Right atrium auricular region (tissue), 2 donors: ENCODE measurements around the gene SLC8B1. TPM values are rescaled to one million over a fixed set of nuclear protein-coding genes. Genes with fewer than 3 reads are reported as not detected.
A peak's percentile ranks its signal among the peaks of the same experiment; 100 is the strongest.

Experiments
- DNase-seq: peaks from one replicate; pipeline ENCODE4 v3.0.0-alpha.2; 2019; ENCODE audit warnings: low spot score
- H3K27ac ChIP-seq, 2 donors: fragments of 200-600 bp; sonication (generic); 1 replicate in 1 of 2; 2 replicates in 1 of 2; pipeline ENCODE4 v1.5.1; 2016 to 2019
- H3K27me3 ChIP-seq, 2 donors: fragments of 200-600 bp; sonication (generic); one replicate each; pipeline versions ENCODE4 v1.5.1 to v1.6.0; 2017 to 2019
- H3K36me3 ChIP-seq: fragments of 200-600 bp; sonication (generic); one replicate; pipeline ENCODE4 v1.5.1; 2016
- H3K4me1 ChIP-seq, 2 donors: fragments of 200-600 bp; sonication (generic); one replicate each; pipeline versions ENCODE4 v1.5.1 to v1.6.0; 2017 to 2019
- H3K4me3 ChIP-seq, 2 donors: fragments of 200-600 bp; sonication (generic); 1 replicate in 1 of 2; 2 replicates in 1 of 2; pipeline ENCODE4 v1.5.1; 2017 to 2019; ENCODE audit warnings: mild to moderate bottlenecking in 1 of 2, moderate library complexity in 1 of 2
- H3K9me3 ChIP-seq, 2 donors: fragments of 200-600 bp; sonication (generic); one replicate each; pipeline ENCODE4 v1.5.1; 2019
- CTCF ChIP-seq, 2 donors: fragments of 200-600 bp; sonication (generic); IDR thresholded peaks; one replicate each; pipeline ENCODE4 v1.5.1; 2019; ENCODE audit warnings: antibody characterized with exemption in 2 of 2
- total RNA-seq, 2 donors: library from RNA; depleted of rRNA; stranded (reverse); fragments of >200 nt; gene quantifications; one replicate each; pipeline ENCODE4 v1.1.0, GENCODE V29; 2016

Gene SLC8B1
- total RNA-seq, 2 donors from 2014 or later: 17.1 to 18.8 TPM

GRCh38 chr12:113369391-113369985 is 34.6 kb upstream of the SLC8B1 start:
- Histone ChIP-seq H3K4me1 (peaks cover 0 to 14% of the 10 kb centered on the region in 2 donors), H3K36me3 (peaks cover 19% of the 10 kb centered on the region), H3K4me3 (no peak overlapping the region), H3K9me3 (no peaks in the 10 kb centered on the region), H3K27ac (no peak overlapping the region), H3K27me3 (no peaks in the 10 kb centered on the region)
- DNase-seq: no peak
- no peak for TF ChIP-seq CTCF (IDR thresholded peaks at IDR 0.05)

- no peaks in the 10 kb centered on the region for H3K9me3 ChIP-seq
- DNase-seq: no peak
- no peak for TF ChIP-seq CTCF (IDR thresholded peaks at IDR 0.05)
- H3K4me1 ChIP-seq: peaks cover 0 to 14% of the 10 kb centered on the region in 2 donors
- no peak overlapping the region for H3K27ac ChIP-seq
- H3K4me3 ChIP-seq: no peak overlapping the region
- peaks cover 8% of the 10 kb centered on the region for H3K36me3 ChIP-seq
- no peaks in the 10 kb centered on the region for H3K27me3 ChIP-seq
Observed at GRCh38 chr12:113368331-113368730, 33.4 kb upstream of the SLC8B1 start.

GRCh38 chr12:113366827-113367226 is 31.9 kb upstream of the SLC8B1 start:
- DNase-seq: no peak
- Histone ChIP-seq H3K36me3 (no peaks in the 10 kb centered on the region), H3K4me1 (peaks cover 0 to 20% of the 10 kb centered on the region in 2 donors), H3K27ac (peak overlapping the region; percentile 62 to 70), H3K27me3 (no peaks in the 10 kb centered on the region), H3K9me3 (no peaks in the 10 kb centered on the region), H3K4me3 (no peak overlapping the region)
- TF ChIP-seq CTCF (IDR thresholded peaks at IDR 0.05): no peak

GRCh38 chr12:113365639-113366395 is 30.9 kb upstream of the SLC8B1 start:
- Histone ChIP-seq H3K9me3 (no peaks in the 10 kb centered on the region), H3K27me3 (no peaks in the 10 kb centered on the region), H3K27ac (peak overlapping the region; percentile 62 to 70), H3K4me3 (no peak overlapping the region), H3K4me1 (peaks cover 0 to 23% of the 10 kb centered on the region in 2 donors), H3K36me3 (no peaks in the 10 kb centered on the region)
- no peak for DNase-seq
- TF ChIP-seq CTCF (IDR thresholded peaks at IDR 0.05): no peak

GRCh38 chr12:113364698-113365097 is 29.8 kb upstream of the SLC8B1 start:
- DNase-seq: no peak
- no peak for TF ChIP-seq CTCF (IDR thresholded peaks at IDR 0.05)
- no peak overlapping the region for H3K4me3 ChIP-seq
- no peaks in the 10 kb centered on the region for H3K27me3 ChIP-seq
- H3K36me3 ChIP-seq: no peaks in the 10 kb centered on the region
- no peaks in the 10 kb centered on the region for H3K9me3 ChIP-seq
- H3K4me1 ChIP-seq: peaks cover 0 to 31% of the 10 kb centered on the region in 2 donors
- H3K27ac ChIP-seq: no peak overlapping the region
